Activated CD4-positive, CD25-positive, alpha-beta regulatory T cell treated with anti-CD3 and anti-CD28 coated beads, Interleukin-2, amount 50 U/mL, for 24 hours (primary cell): Measurements from ENCODE around the gene RLN3.
A peak's percentile ranks its signal among the peaks of the same experiment; 100 is the strongest.

Source experiments
- ATAC-seq, 2 donors: fragments of 150-1000 bp; cut with Tn5 transposase; one replicate each; pipeline ENCODE4 v1.10.0; 2021; ENCODE audit warnings: mild to moderate bottlenecking in 1 of 2, moderate library complexity in 1 of 2

The RLN3 gene, protein sequence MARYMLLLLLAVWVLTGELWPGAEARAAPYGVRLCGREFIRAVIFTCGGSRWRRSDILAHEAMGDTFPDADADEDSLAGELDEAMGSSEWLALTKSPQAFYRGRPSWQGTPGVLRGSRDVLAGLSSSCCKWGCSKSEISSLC

GRCh38 chr19:14027856-14028450 is at the start of gene RLN3:
RLN3 (plus strand) TSS chr19:14028148; CDS start chr19:14028205, 57 bp downstream.
- no peak for ATAC-seq

DNA sequence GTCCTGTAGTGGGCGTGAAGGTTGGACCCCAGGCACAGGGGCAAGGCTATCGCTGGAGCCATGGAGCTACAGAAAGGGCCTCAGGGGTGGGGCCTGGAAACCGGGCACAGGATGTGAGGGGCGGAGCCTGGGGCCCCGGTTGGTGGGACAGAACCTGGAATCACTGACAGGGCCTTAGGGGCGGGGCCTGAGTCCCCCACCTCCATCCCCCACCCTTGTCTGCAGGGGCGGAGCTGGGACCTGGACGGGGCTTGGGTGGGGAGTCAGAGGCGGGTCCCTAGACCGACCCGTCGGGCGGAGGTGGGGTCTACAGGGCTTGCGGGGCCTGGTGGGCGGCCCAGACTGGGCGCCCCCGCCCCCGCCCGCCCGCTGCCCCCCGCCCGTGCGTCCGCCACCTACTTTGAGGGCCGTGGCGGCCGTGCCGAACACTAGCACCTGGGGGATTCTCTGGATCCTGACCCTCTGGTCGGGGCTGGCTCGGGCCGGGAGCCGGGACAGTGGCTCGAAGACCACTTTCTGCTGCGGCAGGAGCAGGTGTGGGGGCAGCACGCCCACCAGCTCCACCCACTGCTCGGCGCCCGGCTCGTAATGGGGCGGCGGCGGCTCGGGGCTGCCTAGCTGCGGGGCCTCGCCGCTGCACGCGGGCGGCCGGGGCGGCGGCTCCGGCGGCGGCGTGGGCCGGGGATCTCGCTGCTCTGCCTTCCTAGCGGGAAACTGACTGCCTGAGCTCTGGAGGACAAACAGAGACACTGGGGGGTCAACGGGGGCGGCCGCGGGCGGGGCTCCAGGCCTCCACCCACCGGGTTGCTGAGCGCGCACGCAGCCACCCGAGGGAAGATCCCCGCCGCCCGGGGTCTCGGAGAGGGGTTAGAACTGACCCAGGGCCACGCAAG is 49.4 kb upstream of the RLN3 start:
- ATAC-seq, result peak in 1 of 2 donors; percentile 7

DNA sequence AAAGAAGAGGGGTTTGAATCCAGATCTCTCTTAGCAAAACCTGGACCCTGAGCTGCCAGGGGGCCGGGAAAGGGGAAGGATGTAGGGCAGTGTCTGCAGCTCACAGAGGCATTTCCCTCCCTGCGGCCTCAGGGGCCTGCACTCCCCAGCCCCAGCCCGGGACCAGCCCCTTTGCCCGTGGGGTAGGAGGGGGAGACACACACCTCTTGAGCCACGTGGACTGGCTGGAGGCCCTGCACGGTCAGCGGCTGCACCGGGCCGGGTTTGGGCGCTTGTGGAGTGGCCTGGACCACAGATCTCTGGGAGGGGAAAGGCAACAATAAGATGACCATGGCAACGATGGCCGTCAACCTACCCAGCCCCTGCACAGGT is 48.7 kb upstream of the RLN3 start:
- ATAC-seq, result no peak

GRCh38 chr19:13979686-13980085 is 48.3 kb upstream of the RLN3 start:
- ATAC-seq, result no peak

- ATAC-seq, result no peak
These were observed 47.6 kb upstream of the RLN3 start for GRCh38 chr19:13980340-13980739.

- no peak for ATAC-seq
These were observed 46.9 kb upstream of the RLN3 start for GRCh38 chr19:13981021-13981420.

- ATAC-seq, result no peak
These were observed 46.5 kb upstream of the RLN3 start for GRCh38 chr19:13981467-13981866.

DNA sequence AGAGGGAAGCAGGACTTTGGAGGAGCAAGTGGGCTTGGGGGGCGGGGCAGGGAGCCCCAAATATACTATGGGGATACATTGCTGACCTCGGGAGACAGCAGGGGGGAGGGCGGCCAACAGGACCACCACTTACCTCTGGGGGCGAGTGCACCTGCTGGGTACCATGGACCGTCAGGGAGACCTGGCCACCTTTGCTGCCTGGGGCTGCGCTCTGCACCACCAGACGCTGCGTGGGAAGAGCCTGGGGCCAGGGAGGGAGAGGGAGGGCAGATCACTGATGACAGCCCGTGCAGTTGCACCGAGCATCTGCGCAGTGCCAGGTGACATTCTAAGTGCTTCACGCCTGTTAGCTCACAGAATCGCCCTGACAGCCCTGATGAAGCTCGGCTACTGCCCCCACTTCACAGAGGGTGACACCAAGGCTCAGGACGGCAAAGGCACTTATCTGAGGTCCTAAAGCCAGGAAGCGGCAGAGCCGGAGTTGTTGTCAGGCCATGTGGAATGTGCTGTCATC is 45.9 kb upstream of the RLN3 start:
- ATAC-seq, result no peak

- no peak for ATAC-seq
These were observed 45.2 kb upstream of the RLN3 start for GRCh38 chr19:13982773-13983172.

GRCh38 chr19:13983213-13983889 is 44.6 kb upstream of the RLN3 start:
- no peak for ATAC-seq

DNA sequence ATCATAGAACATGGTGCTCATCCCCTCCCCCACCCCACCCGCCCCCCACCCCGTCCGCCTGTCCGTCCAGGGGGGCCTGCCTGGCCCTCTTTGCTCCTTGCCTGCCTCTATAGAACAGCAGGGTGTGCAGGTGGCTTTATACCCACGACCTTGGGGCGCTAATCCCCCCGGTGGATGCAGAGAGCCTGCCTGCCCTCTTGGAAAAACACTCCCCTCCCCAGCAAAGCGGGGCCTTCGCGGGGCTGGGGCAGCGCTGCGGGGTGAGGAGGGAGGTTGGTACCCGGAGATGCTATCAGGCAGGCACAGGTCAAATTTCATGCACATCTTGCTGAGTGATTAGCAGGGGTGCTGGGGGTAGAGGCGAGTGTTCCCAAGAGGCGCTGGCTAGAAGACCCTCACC is 43.8 kb upstream of the RLN3 start:
- ATAC-seq, result no peak

GRCh38 chr19:13984875-13985741 is 42.8 kb upstream of the RLN3 start:
- no peak for ATAC-seq

GRCh38 chr19:13985771-13986347 is 42.1 kb upstream of the RLN3 start:
- peak; percentile 2 to 3 for ATAC-seq

- peak; percentile 92 to 93 for ATAC-seq
These were observed 41.5 kb upstream of the RLN3 start for GRCh38 chr19:13986348-13986904.

DNA sequence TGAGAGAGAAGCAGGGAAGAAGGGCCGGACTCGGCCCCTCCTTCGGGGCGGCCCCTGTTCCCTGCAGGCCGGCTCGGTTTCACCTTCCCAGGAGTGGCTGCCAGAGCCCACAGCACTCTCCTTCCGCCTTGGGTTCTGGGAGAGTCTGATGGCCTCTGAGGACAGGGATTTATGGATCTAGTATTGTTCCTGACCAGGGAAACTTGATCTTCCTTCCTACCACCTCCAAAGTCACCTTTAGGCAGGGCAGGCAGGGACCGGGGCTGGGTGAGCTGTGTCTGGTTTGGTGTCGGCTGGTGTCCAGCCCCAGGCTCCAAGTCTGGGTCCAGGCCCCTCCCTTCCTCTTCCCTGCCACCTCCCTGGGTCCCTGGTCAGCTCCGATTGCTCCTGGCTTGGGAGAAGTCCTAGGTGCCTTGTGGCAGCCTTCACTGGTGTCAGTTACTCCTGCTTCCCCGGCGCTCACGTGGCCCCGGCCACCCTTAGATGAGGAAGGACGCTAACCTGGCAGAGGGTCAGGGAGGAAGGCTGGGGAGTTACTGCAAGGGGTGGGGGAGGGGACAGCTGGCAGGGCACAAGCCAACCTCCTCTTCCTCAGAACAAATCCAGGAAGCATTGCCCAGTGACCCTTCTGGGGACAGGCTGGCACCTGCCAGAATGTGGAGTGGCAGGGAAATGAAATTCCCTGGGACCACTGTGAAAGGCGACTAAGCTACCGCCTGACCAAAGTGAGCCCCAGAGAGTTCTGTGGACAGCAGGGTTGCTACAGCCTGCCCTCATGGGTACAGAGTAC is 40.7 kb upstream of the RLN3 start:
- ATAC-seq, result no peak

DNA sequence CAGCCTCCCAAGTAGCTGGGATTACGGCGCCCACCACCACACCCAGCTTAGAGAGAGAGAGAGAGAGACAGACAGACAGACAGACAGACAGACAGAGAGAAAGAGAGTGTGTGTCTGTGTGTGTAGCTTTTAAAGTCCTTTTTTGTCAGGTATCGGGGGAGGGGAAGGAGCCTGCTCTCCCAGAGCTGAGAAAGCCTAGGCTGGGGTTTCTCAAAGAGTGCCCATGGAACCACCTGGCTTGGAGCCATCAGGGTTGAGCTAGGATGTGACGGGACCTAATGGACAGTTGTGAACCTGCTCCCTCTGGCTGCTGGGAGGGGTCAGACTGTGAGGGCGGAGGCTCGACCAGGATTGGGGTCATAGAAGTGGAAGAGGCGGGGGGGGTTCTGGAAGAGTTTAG is 38.5 kb upstream of the RLN3 start:
- ATAC-seq, result no peak

GRCh38 chr19:13990085-13990484 is 37.9 kb upstream of the RLN3 start:
- ATAC-seq, result no peak

DNA sequence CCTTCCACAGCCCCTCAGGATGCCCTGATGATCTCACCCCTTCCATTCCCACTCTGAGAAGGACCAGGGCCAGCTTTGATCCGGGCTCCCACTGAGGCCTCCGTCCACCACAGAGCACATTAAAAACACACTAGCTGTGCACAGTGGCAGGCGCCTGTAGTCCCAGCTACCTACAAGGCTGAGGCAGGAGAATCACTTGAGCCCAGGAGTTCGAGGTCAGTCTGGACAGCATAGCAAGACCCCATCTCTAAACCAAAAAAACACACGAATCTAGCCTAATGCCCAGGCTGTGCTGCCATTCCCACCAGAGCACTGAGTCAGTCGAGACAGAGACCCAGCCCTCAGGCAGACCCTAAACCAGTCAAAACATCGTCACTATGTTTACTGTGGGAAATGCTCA is 35.9 kb upstream of the RLN3 start:
- no peak for ATAC-seq

- no peak for ATAC-seq
These were observed 34.2 kb upstream of the RLN3 start for GRCh38 chr19:13993590-13994300.
